GM15510 (cell line): ENCODE measurements around the gene FDX2.

Experiments used
- POLR2A ChIP-seq: IDR thresholded peaks from 3 replicates; pipeline ENCODE4 v1.6.1; 2011; ENCODE audit warnings: borderline replicate concordance; ENCODE audit not compliant: insufficient read length; ENCODE audit errors: extremely low read depth

FDX2 gene

DNA sequence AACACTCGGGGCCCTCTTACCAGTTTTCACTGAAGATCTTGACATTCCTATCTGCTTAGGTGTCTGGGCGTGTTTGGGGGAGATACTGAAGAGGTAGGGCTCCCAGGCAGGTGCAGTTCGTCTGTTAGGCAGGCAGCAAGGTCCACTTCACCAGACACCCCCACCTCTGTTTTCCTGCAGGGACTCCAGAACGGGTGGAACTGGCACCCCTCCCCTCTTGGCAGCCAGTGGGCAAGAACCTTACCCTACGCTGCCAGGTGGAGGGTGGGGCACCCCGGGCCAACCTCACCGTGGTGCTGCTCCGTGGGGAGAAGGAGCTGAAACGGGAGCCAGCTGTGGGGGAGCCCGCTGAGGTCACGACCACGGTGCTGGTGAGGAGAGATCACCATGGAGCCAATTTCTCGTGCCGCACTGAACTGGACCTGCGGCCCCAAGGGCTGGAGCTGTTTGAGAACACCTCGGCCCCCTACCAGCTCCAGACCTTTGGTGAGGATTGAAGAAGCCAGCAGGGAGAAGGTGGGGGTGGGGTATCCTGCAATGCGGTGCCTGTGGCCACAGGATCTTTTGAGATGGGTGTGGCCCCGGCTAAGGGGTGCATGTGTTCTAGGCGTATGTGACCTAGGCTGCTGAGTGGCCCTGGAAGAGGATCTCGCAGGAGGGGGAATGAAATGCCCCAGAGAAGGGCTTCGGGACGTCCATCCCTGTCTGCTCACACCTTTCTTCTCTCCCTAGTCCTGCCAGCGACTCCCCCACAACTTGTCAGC, 32.3 kb downstream of the FDX2 start:
- TF ChIP-seq POLR2A, result no peak

DNA sequence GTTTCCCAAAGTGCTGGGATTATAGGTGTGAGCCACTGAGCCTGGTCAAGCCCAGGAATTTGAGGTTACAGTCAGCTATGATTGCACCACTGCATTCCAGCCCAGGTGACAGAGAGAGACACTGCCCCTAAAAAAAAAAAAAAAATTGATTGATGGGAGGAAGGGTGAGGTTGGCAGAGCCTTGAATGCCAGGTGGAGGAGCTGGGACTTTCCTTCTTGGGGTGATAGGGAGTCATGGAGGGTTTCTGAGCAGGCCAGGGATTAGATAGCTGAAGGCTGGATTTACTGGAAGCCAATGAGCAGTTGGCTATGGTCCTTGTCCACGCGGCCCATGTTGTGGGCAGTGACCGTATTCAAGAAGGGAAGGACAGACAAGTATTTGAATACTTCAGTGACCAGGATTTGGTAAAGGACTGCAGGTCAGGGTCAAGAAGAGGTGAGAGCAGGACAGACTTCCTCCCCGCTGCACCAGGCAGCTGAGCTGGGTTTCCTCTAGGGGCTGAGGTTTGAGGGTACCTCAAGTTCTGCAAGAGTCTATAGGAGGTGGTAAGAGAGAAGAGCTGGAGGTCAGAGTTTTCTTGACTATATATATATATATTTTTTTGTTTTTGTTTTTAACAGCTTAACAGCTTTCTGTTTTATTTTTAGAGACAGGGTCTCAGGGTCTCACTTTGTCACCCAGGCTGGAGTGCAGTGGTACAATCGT, 35.9 kb downstream of the FDX2 start:
- TF ChIP-seq POLR2A, result no peak

- TF ChIP-seq POLR2A, result no peak
Observed at GRCh38 chr19:10278935-10279334, 36.9 kb downstream of the FDX2 start.

GRCh38 chr19:10277795-10278589, 37.8 kb downstream of the FDX2 start:
- no peak for TF ChIP-seq POLR2A

DNA sequence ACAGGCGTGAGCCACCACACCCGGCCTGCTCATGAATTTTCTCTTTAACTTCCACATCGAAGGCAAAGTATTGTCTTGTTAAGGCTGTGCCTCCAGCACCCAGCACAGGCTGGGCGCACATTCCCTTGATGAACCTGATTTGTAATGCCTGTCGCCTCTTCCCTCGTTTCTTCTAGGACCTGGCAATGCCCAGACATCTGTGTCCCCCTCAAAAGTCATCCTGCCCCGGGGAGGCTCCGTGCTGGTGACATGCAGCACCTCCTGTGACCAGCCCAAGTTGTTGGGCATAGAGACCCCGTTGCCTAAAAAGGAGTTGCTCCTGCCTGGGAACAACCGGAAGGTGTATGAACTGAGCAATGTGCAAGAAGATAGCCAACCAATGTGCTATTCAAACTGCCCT, 41.2 kb downstream of the FDX2 start:
- TF ChIP-seq POLR2A, result no peak

- no peak for TF ChIP-seq POLR2A
Observed at GRCh38 chr19:10271543-10272086, 44.2 kb downstream of the FDX2 start.

DNA sequence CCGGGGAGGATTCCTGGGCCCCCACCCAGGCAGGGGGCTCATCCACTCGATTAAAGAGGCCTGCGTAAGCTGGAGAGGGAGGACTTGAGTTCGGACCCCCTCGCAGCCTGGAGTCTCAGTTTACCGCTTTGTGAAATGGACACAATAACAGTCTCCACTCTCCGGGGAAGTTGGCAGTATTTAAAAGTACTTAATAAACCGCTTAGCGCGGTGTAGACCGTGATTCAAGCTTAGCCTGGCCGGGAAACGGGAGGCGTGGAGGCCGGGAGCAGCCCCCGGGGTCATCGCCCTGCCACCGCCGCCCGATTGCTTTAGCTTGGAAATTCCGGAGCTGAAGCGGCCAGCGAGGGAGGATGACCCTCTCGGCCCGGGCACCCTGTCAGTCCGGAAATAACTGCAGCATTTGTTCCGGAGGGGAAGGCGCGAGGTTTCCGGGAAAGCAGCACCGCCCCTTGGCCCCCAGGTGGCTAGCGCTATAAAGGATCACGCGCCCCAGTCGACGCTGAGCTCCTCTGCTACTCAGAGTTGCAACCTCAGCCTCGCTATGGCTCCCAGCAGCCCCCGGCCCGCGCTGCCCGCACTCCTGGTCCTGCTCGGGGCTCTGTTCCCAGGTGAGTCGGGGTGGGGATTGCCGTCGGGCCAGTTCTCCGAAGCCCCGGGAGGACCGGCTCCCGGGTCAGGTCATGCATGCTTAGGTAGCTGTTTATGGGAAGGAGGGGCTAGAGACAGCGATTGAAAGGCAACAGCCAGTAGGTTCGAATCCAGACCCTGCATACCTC, 45.0 kb downstream of the FDX2 start, which contains the start of gene ICAM1:
TSS of gene ICAM1 (plus strand) at position 505 of the 779 bp plus-strand sequence. CDS start at position 545, 40 bp downstream.
- peak; percentile 99 for TF ChIP-seq POLR2A

- no peak for TF ChIP-seq POLR2A
Observed at GRCh38 chr19:10270180-10270615, 45.6 kb downstream of the FDX2 start.

- no peak for TF ChIP-seq POLR2A
Observed at GRCh38 chr19:10269333-10270179, 46.3 kb downstream of the FDX2 start.

DNA sequence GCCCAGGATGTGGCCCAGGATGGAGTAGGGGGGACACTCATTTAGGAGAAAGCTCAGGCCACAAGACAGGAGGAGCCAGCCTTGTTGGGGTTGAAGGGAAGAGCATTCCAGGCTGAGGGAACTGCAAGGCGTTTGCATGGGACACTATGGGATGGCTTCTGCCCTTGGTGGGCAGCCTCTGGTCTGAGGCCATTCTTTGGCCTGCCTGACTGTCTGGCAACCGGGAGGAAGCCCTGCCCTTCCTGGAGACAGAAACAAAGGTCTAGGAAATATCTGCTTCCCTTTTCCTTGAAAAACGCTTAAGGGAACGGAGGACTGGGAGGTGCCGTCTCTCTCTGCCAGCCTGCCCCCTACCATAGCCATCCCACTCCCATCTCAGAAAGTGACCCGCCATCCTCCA, 47.7 kb downstream of the FDX2 start:
- no peak for TF ChIP-seq POLR2A

DNA sequence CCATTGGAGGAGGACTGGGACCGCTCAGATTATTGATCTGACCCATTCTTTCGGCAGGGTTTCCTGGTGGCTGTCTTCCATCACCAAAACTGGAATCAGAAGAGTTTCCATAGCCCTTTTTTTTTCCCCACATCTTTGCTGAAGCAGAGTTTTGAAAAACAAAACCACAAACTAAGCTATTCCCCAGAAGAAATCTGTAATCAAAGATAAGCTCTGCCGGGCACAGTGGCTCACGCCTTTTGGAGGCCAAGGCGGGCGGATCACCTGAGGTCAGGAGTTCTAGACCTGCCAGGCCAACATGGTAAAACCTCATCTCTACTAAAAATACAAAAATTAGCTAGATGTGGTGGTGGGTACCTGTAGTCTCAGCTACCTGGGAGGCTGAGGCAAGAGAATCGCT, 49.1 kb downstream of the FDX2 start:
- no peak for TF ChIP-seq POLR2A

GRCh38 chr19:10262771-10263170, 53.0 kb downstream of the FDX2 start:
- no peak for TF ChIP-seq POLR2A

DNA sequence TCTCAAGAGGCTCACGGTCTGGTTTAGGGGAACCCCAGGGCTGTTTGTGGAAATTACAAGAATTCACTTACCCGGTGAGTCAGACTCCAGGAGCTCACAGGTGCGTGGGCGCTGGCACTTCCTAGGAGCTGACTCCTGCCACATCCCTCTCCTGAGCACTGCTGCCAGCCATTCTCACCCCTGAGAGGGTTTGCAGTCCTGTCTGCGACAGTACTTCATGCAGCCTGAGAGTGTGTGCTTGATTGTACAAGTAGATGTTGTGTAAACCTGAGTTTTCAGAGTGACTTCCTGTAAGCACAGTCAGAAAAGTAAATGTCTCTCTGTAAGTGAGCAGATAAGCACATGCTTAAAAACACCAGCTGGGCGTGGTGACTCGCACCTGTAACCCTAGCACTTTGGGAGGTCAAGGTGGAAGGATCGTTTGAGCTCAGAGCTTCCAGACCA, 55.7 kb downstream of the FDX2 start:
- TF ChIP-seq POLR2A, result no peak
